Activated naive CD4-positive, alpha-beta T cell treated with anti-CD3 and anti-CD28 coated beads, Interleukin-2, amount 10 ng/mL, durations not matched to agents 7 days and 5 days (primary cell): ENCODE measurements around the gene ASB7.

ENCODE experiments used
- CTCF ChIA-PET: fragments of 350-600 bp; sonication (Branson Sonifier 250); formaldehyde crosslinking; loops from one replicate; lab custom pipeline; 2021; ENCODE audit warnings: antibody characterized with exemption; lab: Charles Lee
- DNase-seq: peaks from one replicate; pipeline ENCODE4 v3.0.0-alpha.2; 2020
- H3K27ac Mint-ChIP-seq: one replicate; pipeline ENCODE4 v1.8.0; 2021; ENCODE audit warnings: mild to moderate bottlenecking, moderate library complexity, mixed read lengths
- H3K27me3 Mint-ChIP-seq: one replicate; pipeline ENCODE4 v1.8.0; 2021; ENCODE audit warnings: mild to moderate bottlenecking, mixed read lengths
- H3K36me3 Mint-ChIP-seq: one replicate; pipeline ENCODE4 v1.8.0; 2021; ENCODE audit warnings: mixed read lengths
- H3K4me1 Mint-ChIP-seq: one replicate; pipeline ENCODE4 v1.8.0; 2021; ENCODE audit warnings: mixed read lengths
- H3K4me3 Mint-ChIP-seq: one replicate; pipeline ENCODE4 v1.8.0; 2021; ENCODE audit warnings: mild to moderate bottlenecking, moderate library complexity, mixed read lengths
- H3K9me3 Mint-ChIP-seq: one replicate; pipeline ENCODE4 v1.8.0; 2021; ENCODE audit warnings: mixed read lengths

The ASB7 gene

DNA sequence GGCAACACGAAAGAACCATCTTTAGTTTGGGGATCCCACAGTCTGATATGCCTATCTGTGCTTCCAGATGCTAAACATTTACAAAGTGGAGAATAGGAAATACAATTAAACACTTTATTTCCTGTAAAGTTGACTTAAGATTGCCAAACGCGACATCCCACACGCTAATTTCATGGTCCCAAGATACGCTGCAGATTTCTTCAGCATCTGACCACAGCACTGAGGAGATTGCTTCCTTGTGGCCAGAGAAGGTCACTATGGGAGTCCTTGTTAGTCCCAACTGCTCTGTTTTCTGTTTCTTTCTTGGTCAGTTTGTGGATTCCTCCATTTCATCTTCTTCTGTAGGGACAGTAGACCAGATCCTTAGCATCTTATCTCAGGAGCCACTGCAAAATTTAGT is 43.3 kb downstream of the ASB7 start:
- H3K27me3 Mint-ChIP-seq = no peaks in the 10 kb centered on the region
- no peak for DNase-seq
- no peak overlapping the region for H3K27ac Mint-ChIP-seq
- H3K9me3 Mint-ChIP-seq = no peaks in the 10 kb centered on the region
- H3K36me3 Mint-ChIP-seq = peaks cover 6% of the 10 kb centered on the region
- CTCF ChIA-PET = no interaction called here
- H3K4me1 Mint-ChIP-seq = no peaks in the 10 kb centered on the region
- H3K4me3 Mint-ChIP-seq = no peak overlapping the region

DNA sequence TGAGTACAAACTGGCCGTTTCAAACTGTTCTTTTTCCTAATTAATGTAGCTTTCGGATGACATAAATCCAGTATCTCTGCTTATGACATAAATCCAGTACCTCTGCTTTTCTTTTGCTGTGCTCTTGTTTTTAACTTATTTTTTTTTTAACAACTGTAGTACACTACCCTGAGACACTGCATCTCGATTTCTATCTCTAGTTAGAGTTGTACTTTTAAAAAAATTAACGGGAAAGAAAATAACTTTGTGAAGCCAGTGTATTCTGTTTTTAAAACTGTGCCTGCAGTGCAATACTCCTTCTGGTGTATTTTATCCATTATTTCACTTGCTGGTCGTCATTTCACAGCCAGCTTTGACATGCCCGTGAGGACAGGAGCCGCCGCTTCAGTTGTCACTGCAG is 46.6 kb downstream of the ASB7 start:
- H3K36me3 Mint-ChIP-seq = peaks cover 10% of the 10 kb centered on the region
- no peak overlapping the region for H3K27ac Mint-ChIP-seq
- H3K4me1 Mint-ChIP-seq = no peaks in the 10 kb centered on the region
- H3K4me3 Mint-ChIP-seq = no peak overlapping the region
- no peaks in the 10 kb centered on the region for H3K27me3 Mint-ChIP-seq
- DNase-seq = no peak
- CTCF ChIA-PET = interaction anchor here (1.0 kb wide), 1 partner anchor 299 kb away, joined by 3 read pairs; no protein-coding TSS in a partner anchor
- H3K9me3 Mint-ChIP-seq = no peaks in the 10 kb centered on the region

DNA sequence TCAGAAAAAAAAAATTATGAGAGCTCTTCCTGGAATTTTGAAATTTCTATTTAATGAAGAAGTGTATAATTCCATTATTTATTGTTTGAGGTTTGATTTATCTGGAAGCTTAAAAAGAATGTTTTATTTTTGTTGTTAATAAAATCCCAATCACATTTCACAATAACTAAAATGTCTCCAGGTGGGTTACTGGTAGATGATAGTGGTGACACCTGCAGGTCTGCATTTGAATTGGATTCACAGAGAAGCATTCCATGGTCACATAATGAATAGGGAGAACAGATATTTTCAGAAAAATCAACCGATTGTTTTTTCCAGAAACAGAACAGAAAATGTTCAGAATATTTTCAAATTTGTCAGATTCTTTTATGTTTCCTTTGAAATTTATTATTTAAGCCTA is 48.3 kb downstream of the ASB7 start:
- CTCF ChIA-PET = interaction anchor here (0.9 to 1.9 kb wide), 2 partner anchors 301 to 312 kb away, joined by 3 to 7 read pairs; no protein-coding TSS in a partner anchor

DNA sequence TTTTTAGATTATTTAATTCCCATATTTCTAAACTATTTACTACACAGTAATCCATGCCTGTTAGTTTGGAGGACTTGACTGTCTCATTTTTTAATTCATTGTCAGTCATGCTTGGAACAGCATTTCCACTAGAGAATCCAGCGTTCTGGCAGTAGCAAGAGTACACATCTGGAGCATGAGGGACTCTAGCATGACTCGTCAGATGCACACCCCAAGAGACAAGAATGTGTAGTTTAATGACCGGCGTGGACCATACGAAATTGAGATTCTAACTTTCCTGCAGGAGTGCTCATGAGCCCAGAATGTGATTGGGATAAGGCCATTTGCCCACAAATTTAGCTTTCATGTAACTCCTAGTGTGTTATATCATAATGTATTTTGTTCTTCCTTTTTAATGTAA is 48.9 kb downstream of the ASB7 start:
- Mint-ChIP-seq H3K27me3 (no peaks in the 10 kb centered on the region), H3K27ac (no peak overlapping the region), H3K9me3 (no peaks in the 10 kb centered on the region), H3K36me3 (peaks cover 10% of the 10 kb centered on the region), H3K4me1 (no peaks in the 10 kb centered on the region), H3K4me3 (no peak overlapping the region)
- DNase-seq = no peak
- CTCF ChIA-PET = interaction anchor here (1.2 to 1.9 kb wide), 2 partner anchors 302 to 312 kb away, joined by 3 to 7 read pairs; no protein-coding TSS in a partner anchor

More for the DNA sequence above, 48.3 kb downstream of the ASB7 start:
- Mint-ChIP-seq H3K4me3 (no peak overlapping the region), H3K27me3 (no peaks in the 10 kb centered on the region), H3K4me1 (no peaks in the 10 kb centered on the region), H3K9me3 (no peaks in the 10 kb centered on the region), H3K36me3 (peaks cover 10% of the 10 kb centered on the region), H3K27ac (no peak overlapping the region)
- DNase-seq = no peak

DNA sequence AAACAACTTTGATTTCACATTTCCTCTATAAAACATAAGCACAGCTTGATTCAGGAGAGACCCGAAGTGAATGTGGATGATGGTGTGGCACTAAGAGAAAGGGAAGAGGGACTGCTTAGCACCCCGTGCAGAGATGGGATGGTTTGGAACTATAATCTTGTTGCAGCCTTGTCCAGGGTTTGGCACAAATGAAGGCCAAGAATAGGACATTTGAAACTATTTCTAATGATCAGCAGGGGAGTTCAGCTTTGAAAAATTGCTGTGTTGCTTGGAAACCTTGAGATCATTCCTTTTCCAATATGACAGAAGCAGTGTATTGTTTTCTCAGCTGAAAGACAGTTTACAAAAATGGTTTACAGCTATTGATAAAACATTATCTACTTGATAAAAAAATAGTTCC is 49.7 kb downstream of the ASB7 start:
- H3K4me1 Mint-ChIP-seq = no peaks in the 10 kb centered on the region
- H3K36me3 Mint-ChIP-seq = peaks cover 10% of the 10 kb centered on the region
- CTCF ChIA-PET = interaction anchor here (1.2 kb wide), 1 partner anchor 313 kb away, joined by 3 read pairs; no protein-coding TSS in a partner anchor
- no peaks in the 10 kb centered on the region for H3K27me3 Mint-ChIP-seq
- H3K27ac Mint-ChIP-seq = no peak overlapping the region
- H3K4me3 Mint-ChIP-seq = no peak overlapping the region
- no peaks in the 10 kb centered on the region for H3K9me3 Mint-ChIP-seq
- DNase-seq = no peak

GRCh38 chr15:100653608-100654007 is 51.2 kb downstream of the ASB7 start:
- CTCF ChIA-PET = no interaction called here
- Mint-ChIP-seq H3K4me1 (no peaks in the 10 kb centered on the region), H3K27me3 (no peaks in the 10 kb centered on the region), H3K4me3 (no peak overlapping the region), H3K36me3 (peaks cover 7% of the 10 kb centered on the region), H3K9me3 (no peaks in the 10 kb centered on the region), H3K27ac (no peak overlapping the region)
- DNase-seq = no peak

- no peak for DNase-seq
- H3K4me1 Mint-ChIP-seq = no peaks in the 10 kb centered on the region
- no peaks in the 10 kb centered on the region for H3K36me3 Mint-ChIP-seq
- H3K4me3 Mint-ChIP-seq = no peak overlapping the region
- H3K27ac Mint-ChIP-seq = no peak overlapping the region
- H3K9me3 Mint-ChIP-seq = no peaks in the 10 kb centered on the region
- CTCF ChIA-PET = no interaction called here
- H3K27me3 Mint-ChIP-seq = peaks cover 12% of the 10 kb centered on the region
Observed at GRCh38 chr15:100658895-100659294, 56.5 kb downstream of the ASB7 start.

DNA sequence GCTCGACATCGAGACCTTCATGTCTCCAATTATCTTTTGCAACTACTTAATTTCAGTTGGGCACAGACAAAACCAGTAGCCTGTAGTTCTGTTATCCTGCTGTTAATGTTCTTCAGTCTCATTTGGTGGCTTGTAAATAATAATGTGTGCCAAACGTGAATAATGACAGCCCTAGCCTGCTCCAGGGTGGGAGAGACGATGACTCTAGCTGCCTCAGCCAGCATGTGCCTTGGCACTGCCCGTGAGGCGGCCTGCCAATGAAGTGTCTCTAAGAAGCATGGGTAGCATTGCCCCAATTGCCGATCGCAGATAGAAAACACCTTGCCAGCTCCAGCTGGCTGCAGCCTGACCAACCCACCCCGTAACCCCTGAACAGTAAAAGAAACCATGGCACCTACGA is 58.8 kb downstream of the ASB7 start:
- Mint-ChIP-seq H3K4me3 (no peak overlapping the region), H3K27me3 (peaks cover 22% of the 10 kb centered on the region), H3K9me3 (no peaks in the 10 kb centered on the region), H3K4me1 (no peaks in the 10 kb centered on the region), H3K36me3 (no peaks in the 10 kb centered on the region), H3K27ac (no peak overlapping the region)
- DNase-seq = no peak
- CTCF ChIA-PET = no interaction called here

GRCh38 chr15:100663086-100663914 is 60.9 kb downstream of the ASB7 start:
- no peaks in the 10 kb centered on the region for H3K9me3 Mint-ChIP-seq
- no peak overlapping the region for H3K4me3 Mint-ChIP-seq
- H3K36me3 Mint-ChIP-seq = no peaks in the 10 kb centered on the region
- H3K27ac Mint-ChIP-seq = no peak overlapping the region
- CTCF ChIA-PET = no interaction called here
- peaks cover 22% of the 10 kb centered on the region for H3K27me3 Mint-ChIP-seq
- H3K4me1 Mint-ChIP-seq = no peaks in the 10 kb centered on the region
- DNase-seq = no peak

GRCh38 chr15:100663915-100664281 is 61.5 kb downstream of the ASB7 start:
- H3K4me3 Mint-ChIP-seq = no peak overlapping the region
- H3K36me3 Mint-ChIP-seq = no peaks in the 10 kb centered on the region
- CTCF ChIA-PET = no interaction called here
- peaks cover 22% of the 10 kb centered on the region for H3K27me3 Mint-ChIP-seq
- no peak overlapping the region for H3K27ac Mint-ChIP-seq
- no peaks in the 10 kb centered on the region for H3K4me1 Mint-ChIP-seq
- DNase-seq = no peak
- no peaks in the 10 kb centered on the region for H3K9me3 Mint-ChIP-seq

DNA sequence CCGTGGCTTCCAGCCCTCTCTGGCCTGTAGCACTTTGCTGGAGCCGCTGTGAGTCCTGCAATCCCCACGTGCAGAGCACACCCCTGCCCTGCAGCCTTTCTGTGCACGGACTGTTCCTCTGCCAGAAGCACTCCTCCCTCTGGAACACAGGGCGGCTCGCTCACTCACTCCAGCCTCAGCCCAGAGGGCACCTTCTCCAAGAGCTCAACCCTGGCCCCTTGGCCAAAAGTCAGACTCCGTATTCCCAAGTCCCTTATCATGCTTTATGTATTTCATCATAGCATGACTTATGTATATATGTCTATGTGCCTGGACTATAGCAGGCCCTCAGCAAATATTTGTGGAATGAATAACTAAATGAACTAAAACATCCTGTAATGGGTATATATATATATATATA is 63.2 kb downstream of the ASB7 start:
- DNase-seq = no peak
- H3K27ac Mint-ChIP-seq = no peak overlapping the region
- peaks cover 22% of the 10 kb centered on the region for H3K27me3 Mint-ChIP-seq
- H3K4me1 Mint-ChIP-seq = no peaks in the 10 kb centered on the region
- no peak overlapping the region for H3K4me3 Mint-ChIP-seq
- CTCF ChIA-PET = no interaction called here
- H3K36me3 Mint-ChIP-seq = no peaks in the 10 kb centered on the region
- H3K9me3 Mint-ChIP-seq = no peaks in the 10 kb centered on the region

- no peaks in the 10 kb centered on the region for H3K36me3 Mint-ChIP-seq
- no peak overlapping the region for H3K4me3 Mint-ChIP-seq
- no peaks in the 10 kb centered on the region for H3K9me3 Mint-ChIP-seq
- H3K27ac Mint-ChIP-seq = no peak overlapping the region
- H3K4me1 Mint-ChIP-seq = no peaks in the 10 kb centered on the region
- no peak for DNase-seq
- peaks cover 20% of the 10 kb centered on the region for H3K27me3 Mint-ChIP-seq
- CTCF ChIA-PET = no interaction called here
Observed at GRCh38 chr15:100667405-100668347, 65.3 kb downstream of the ASB7 start.

- DNase-seq = no peak
- H3K9me3 Mint-ChIP-seq = no peaks in the 10 kb centered on the region
- CTCF ChIA-PET = no interaction called here
- peak overlapping the region; percentile 38 for H3K27ac Mint-ChIP-seq
- H3K36me3 Mint-ChIP-seq = no peaks in the 10 kb centered on the region
- H3K27me3 Mint-ChIP-seq = peaks cover 14% of the 10 kb centered on the region
- H3K4me1 Mint-ChIP-seq = no peaks in the 10 kb centered on the region
- H3K4me3 Mint-ChIP-seq = no peak overlapping the region
Observed at GRCh38 chr15:100668348-100668745, 66.0 kb downstream of the ASB7 start.

DNA sequence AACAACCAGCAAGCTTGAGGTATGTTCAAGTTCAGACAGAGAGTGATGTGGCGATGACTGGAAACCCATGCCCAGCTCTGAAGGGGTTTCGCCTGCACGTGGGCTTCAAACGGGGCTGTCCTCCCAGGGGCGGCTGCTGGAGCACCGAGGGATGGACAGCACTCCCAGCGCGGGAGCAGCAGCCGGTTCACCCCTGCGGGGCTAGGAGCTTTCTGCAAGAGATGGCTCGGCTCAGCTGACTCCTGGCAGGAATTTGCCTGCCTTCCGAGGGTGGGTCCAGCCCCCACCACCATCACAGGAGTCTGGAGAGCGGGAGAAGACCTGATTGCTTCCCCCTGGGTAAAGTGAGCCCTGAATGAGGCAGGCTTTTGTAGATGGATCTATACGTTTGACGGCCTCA is 66.9 kb downstream of the ASB7 start:
- Mint-ChIP-seq H3K9me3 (no peaks in the 10 kb centered on the region), H3K27me3 (peaks cover 7% of the 10 kb centered on the region), H3K36me3 (no peaks in the 10 kb centered on the region), H3K27ac (no peak overlapping the region), H3K4me1 (no peaks in the 10 kb centered on the region), H3K4me3 (no peak overlapping the region)
- CTCF ChIA-PET = no interaction called here
- DNase-seq = no peak
